ENCODE data around the gene SSPN.

Gene SSPN, protein sequence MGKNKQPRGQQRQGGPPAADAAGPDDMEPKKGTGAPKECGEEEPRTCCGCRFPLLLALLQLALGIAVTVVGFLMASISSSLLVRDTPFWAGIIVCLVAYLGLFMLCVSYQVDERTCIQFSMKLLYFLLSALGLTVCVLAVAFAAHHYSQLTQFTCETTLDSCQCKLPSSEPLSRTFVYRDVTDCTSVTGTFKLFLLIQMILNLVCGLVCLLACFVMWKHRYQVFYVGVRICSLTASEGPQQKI

GRCh38 chr12:26195250-26195640, at the start of gene SSPN:
SSPN (plus strand) TSS chr12:26195573; CDS start chr12:26195673, 100 bp downstream.
- H3K27me3 ChIP-seq (ENCODE audit: control insufficient read depth in 1 of 2, insufficient read depth in 2 of 2, low read length in 2 of 2) = no peaks in the 10 kb centered on the region
- no peaks in the 10 kb centered on the region for H3K36me3 ChIP-seq (ENCODE audit: control insufficient read depth in 1 of 2, insufficient read depth in 2 of 2, low read length in 2 of 2)
- H3K27ac ChIP-seq (ENCODE audit: low read depth, low read length) = peak within 1 kb of the TSS; percentile 68
- peak within 1 kb of the TSS; percentile 71 to 90 for H3K4me3 ChIP-seq (ENCODE audit: low read depth in 1 of 2, low read length in 2 of 2)
- peak within 1 kb of the TSS; percentile 47 to 67 for H3K9ac ChIP-seq (ENCODE audit: low read depth in 1 of 2, low read length in 2 of 2)
- H3K4me1 ChIP-seq (ENCODE audit: control insufficient read depth in 1 of 2, insufficient read depth in 2 of 2, low read length in 2 of 2) = peaks cover 4 to 14% of the 10 kb centered on the region in 2 donors
- H3K9me3 ChIP-seq (ENCODE audit: control insufficient read depth in 1 of 2, low read length in 2 of 2) = no peaks in the 10 kb centered on the region

DNA sequence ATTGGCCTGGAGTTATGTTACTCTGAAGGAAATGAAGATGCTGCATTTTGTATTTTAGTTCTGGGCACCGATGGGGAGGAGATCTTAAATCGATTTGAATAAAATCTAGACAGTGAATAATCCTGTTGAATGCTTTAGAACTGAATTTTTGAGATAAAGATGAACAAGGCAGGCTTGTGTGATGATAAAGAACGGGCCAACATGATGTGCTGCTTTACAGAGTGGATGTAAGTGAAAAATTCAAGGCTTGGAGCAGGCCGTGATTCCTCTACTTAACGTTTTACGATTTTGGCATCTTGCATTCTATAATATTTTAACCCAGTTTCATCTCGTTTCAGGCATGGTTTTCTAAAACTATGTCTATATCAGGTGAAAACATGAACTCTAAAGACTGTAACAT, 47.1 kb upstream of the SSPN start:
- Histone ChIP-seq H3K27me3 (ENCODE audit: control insufficient read depth in 1 of 2, insufficient read depth in 2 of 2, low read length in 2 of 2) (no peaks in the 10 kb centered on the region), H3K4me3 (ENCODE audit: low read depth in 1 of 2, low read length in 2 of 2) (no peak overlapping the region), H3K9me3 (ENCODE audit: control insufficient read depth in 1 of 2, low read length in 2 of 2) (no peaks in the 10 kb centered on the region), H3K27ac (ENCODE audit: low read depth, low read length) (no peak overlapping the region), H3K9ac (ENCODE audit: low read depth in 1 of 2, low read length in 2 of 2) (no peak overlapping the region), H3K4me1 (ENCODE audit: control insufficient read depth in 1 of 2, insufficient read depth in 2 of 2, low read length in 2 of 2) (peaks cover 7% of the 10 kb centered on the region in 2 donors), H3K36me3 (ENCODE audit: control insufficient read depth in 1 of 2, insufficient read depth in 2 of 2, low read length in 2 of 2) (no peaks in the 10 kb centered on the region)

DNA sequence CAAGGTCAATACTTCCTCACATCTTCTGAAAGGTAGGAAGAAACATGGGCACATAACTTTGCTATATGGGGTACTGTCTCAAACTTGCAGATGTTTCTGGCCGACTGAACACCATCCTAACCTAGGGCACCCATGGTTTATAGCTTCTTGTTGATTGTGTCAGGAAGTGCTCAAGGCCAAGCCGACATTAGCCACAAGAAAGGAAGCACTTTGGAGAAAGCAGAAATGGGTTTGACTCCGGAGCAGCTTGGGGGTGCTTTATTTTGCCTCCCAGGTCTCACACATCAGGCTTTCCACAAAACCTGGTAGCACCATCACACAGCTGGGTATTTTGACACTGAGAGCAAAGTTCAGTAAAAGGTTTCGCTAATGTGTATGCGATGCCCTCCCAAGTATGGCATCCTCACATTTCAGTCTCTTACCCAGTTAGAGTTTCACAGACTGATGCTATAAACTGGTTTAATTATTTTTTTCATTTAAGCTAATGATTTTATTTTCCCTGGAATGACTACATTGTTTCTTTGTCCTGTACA, 45.3 kb upstream of the SSPN start:
- no peak overlapping the region for H3K27ac ChIP-seq (ENCODE audit: low read depth, low read length)

DNA sequence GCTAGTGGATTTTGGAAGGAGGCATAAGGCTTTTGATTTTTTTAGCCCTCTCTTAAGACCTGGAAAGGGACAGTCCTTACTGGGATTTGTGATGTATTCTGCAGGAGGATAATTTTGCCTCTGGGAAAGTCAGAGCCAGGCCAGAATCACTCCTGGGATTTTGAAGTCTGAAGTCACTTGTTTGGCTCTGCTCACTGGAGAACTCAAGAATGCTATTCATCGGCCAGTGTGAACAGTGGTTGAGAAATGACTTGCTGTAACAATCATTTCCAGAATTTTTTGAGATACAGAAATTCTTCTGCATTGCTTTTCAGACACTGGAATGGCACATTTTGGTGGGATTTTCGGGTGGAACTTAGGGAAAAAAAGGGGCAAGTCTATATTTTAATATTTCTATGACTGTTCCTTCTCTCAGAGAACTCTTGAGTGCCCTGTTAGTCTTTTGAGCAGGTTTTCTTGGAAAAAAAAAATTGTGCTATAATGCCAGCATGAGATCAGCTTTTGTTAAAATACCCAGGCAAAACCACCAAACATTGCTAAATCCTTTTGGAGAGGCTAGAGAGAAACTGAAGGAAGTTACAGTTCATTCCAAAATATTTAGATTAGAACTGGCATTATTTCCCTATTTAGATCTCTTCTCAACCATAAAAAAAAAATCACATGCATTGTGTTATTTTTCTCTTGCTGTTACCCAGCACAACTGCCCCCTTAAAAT, 44.5 kb upstream of the SSPN start:
- H3K4me1 ChIP-seq (ENCODE audit: control insufficient read depth in 1 of 2, insufficient read depth in 2 of 2, low read length in 2 of 2) = peaks cover 16 to 20% of the 10 kb centered on the region in 2 donors
- H3K36me3 ChIP-seq (ENCODE audit: control insufficient read depth in 1 of 2, insufficient read depth in 2 of 2, low read length in 2 of 2) = no peaks in the 10 kb centered on the region
- H3K9ac ChIP-seq (ENCODE audit: low read depth in 1 of 2, low read length in 2 of 2) = no peak overlapping the region
- H3K4me3 ChIP-seq (ENCODE audit: low read depth in 1 of 2, low read length in 2 of 2) = no peak overlapping the region
- H3K27ac ChIP-seq (ENCODE audit: low read depth, low read length) = no peak overlapping the region
- no peaks in the 10 kb centered on the region for H3K27me3 ChIP-seq (ENCODE audit: control insufficient read depth in 1 of 2, insufficient read depth in 2 of 2, low read length in 2 of 2)
- no peaks in the 10 kb centered on the region for H3K9me3 ChIP-seq (ENCODE audit: control insufficient read depth in 1 of 2, low read length in 2 of 2)

More for the DNA sequence above, 45.3 kb upstream of the SSPN start:
- H3K27me3 ChIP-seq (ENCODE audit: control insufficient read depth in 1 of 2, insufficient read depth in 2 of 2, low read length in 2 of 2) = no peaks in the 10 kb centered on the region
- H3K4me3 ChIP-seq (ENCODE audit: low read depth in 1 of 2, low read length in 2 of 2) = no peak overlapping the region
- peaks cover 12 to 17% of the 10 kb centered on the region in 2 donors for H3K4me1 ChIP-seq (ENCODE audit: control insufficient read depth in 1 of 2, insufficient read depth in 2 of 2, low read length in 2 of 2)
- H3K36me3 ChIP-seq (ENCODE audit: control insufficient read depth in 1 of 2, insufficient read depth in 2 of 2, low read length in 2 of 2) = no peaks in the 10 kb centered on the region
- H3K9ac ChIP-seq (ENCODE audit: low read depth in 1 of 2, low read length in 2 of 2) = no peak overlapping the region
- no peaks in the 10 kb centered on the region for H3K9me3 ChIP-seq (ENCODE audit: control insufficient read depth in 1 of 2, low read length in 2 of 2)

DNA sequence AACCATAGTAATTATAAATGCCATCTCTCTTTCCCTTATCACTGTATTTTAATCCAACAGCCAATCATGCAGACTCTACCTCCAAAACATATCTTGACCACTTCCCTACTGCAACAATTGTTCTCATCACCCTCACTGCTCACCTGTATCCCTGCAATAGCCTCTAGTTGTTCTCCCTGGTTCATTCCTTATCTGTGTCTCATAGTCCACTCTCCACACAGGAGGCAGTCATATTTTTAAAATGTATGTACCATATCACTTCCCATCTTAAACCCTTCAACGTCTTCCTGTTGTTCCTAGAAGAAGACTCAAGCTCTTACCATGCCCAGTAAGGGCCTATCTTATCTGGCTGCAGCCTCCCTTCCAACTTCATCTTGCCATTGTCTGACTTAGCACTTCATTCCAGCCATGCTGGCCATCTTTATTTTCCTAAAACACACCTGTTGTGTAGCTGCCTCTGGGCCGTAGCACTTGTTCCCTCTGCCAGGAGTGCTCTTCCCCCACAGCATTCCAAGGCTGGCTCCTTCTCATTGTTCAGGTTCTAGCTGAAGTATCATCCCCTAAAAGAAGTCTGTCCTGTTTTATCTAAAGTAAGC, 42.8 kb upstream of the SSPN start:
- H3K36me3 ChIP-seq (ENCODE audit: control insufficient read depth in 1 of 2, insufficient read depth in 2 of 2, low read length in 2 of 2) = no peaks in the 10 kb centered on the region
- no peaks in the 10 kb centered on the region for H3K27me3 ChIP-seq (ENCODE audit: control insufficient read depth in 1 of 2, insufficient read depth in 2 of 2, low read length in 2 of 2)
- H3K9me3 ChIP-seq (ENCODE audit: control insufficient read depth in 1 of 2, low read length in 2 of 2) = no peaks in the 10 kb centered on the region
- H3K9ac ChIP-seq (ENCODE audit: low read depth in 1 of 2, low read length in 2 of 2) = no peak overlapping the region
- no peak overlapping the region for H3K4me3 ChIP-seq (ENCODE audit: low read depth in 1 of 2, low read length in 2 of 2)
- H3K27ac ChIP-seq (ENCODE audit: low read depth, low read length) = no peak overlapping the region
- H3K4me1 ChIP-seq (ENCODE audit: control insufficient read depth in 1 of 2, insufficient read depth in 2 of 2, low read length in 2 of 2) = peaks cover 24 to 36% of the 10 kb centered on the region in 2 donors

DNA sequence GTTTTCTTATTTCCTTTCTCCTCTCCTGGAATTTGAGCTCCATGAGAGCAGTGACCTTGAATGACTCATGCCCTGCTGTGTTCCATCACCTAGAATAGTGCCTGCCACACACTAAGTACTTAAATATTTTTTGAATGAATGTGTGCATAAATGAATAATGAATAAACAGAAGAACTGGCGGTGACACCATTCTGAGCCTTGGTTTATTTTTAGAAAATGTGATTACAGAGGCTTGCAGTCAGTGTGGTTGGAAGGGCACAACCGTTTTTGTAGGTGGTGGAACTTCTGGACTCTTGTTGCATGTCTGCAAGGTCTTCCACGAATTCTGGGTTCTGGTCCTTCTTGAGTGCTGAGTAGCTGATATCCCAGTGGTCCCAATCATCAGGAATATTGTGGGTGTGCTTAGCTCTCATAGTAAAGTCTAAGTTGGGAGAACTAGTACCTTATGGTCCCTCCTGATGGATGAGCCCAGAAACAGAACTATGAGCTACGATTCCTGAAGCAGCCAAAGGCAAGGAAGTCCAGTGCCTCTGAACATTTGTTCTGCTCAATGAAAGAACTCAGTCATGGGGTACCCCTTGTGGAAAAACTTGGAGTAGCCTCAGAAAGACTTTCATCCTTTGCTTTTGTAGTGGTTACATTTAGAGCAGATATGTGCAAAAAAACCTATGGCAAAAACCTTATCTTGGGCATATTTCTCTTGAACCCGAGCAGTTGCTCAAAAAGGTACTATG, 41.8 kb upstream of the SSPN start:
- Histone ChIP-seq H3K4me3 (ENCODE audit: low read depth in 1 of 2, low read length in 2 of 2) (no peak overlapping the region), H3K4me1 (ENCODE audit: control insufficient read depth in 1 of 2, insufficient read depth in 2 of 2, low read length in 2 of 2) (peaks cover 24 to 38% of the 10 kb centered on the region in 2 donors), H3K9ac (ENCODE audit: low read depth in 1 of 2, low read length in 2 of 2) (no peak overlapping the region), H3K27ac (ENCODE audit: low read depth, low read length) (no peak overlapping the region), H3K9me3 (ENCODE audit: control insufficient read depth in 1 of 2, low read length in 2 of 2) (no peaks in the 10 kb centered on the region), H3K27me3 (ENCODE audit: control insufficient read depth in 1 of 2, insufficient read depth in 2 of 2, low read length in 2 of 2) (no peaks in the 10 kb centered on the region), H3K36me3 (ENCODE audit: control insufficient read depth in 1 of 2, insufficient read depth in 2 of 2, low read length in 2 of 2) (no peaks in the 10 kb centered on the region)

- peak overlapping the region in 1 of 2 donors; percentile 6 for H3K9ac ChIP-seq (ENCODE audit: low read depth in 1 of 2, low read length in 2 of 2)
- peaks cover 24 to 38% of the 10 kb centered on the region in 2 donors for H3K4me1 ChIP-seq (ENCODE audit: control insufficient read depth in 1 of 2, insufficient read depth in 2 of 2, low read length in 2 of 2)
- no peaks in the 10 kb centered on the region for H3K27me3 ChIP-seq (ENCODE audit: control insufficient read depth in 1 of 2, insufficient read depth in 2 of 2, low read length in 2 of 2)
- H3K4me3 ChIP-seq (ENCODE audit: low read depth in 1 of 2, low read length in 2 of 2) = no peak overlapping the region
- H3K36me3 ChIP-seq (ENCODE audit: control insufficient read depth in 1 of 2, insufficient read depth in 2 of 2, low read length in 2 of 2) = no peaks in the 10 kb centered on the region
- H3K9me3 ChIP-seq (ENCODE audit: control insufficient read depth in 1 of 2, low read length in 2 of 2) = no peaks in the 10 kb centered on the region
- no peak overlapping the region for H3K27ac ChIP-seq (ENCODE audit: low read depth, low read length)
These were observed 39.0 kb upstream of the SSPN start for GRCh38 chr12:26156201-26156871.

DNA sequence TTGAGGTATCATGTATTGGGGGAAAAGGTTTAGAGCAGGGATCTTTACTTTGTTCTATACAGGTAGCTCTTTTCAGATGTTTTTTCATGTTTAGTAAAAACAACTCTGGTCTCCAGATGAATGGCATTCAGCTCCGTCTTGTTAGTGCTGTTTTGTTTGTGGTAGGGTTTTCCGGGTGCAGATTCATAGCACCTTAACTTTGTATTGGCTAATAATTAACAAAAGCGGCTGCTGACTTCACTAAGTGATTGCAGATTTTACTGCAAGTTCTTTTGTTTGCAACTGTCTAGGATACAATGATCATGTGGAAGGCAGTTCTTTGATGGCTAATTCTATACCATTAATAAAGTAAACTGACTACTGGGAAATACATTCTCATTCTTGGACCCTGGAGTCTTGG, 38.4 kb upstream of the SSPN start:
- no peaks in the 10 kb centered on the region for H3K36me3 ChIP-seq (ENCODE audit: control insufficient read depth in 1 of 2, insufficient read depth in 2 of 2, low read length in 2 of 2)
- H3K4me3 ChIP-seq (ENCODE audit: low read depth in 1 of 2, low read length in 2 of 2) = no peak overlapping the region
- H3K9ac ChIP-seq (ENCODE audit: low read depth in 1 of 2, low read length in 2 of 2) = peak overlapping the region in 1 of 2 donors; percentile 6
- no peaks in the 10 kb centered on the region for H3K27me3 ChIP-seq (ENCODE audit: control insufficient read depth in 1 of 2, insufficient read depth in 2 of 2, low read length in 2 of 2)
- H3K4me1 ChIP-seq (ENCODE audit: control insufficient read depth in 1 of 2, insufficient read depth in 2 of 2, low read length in 2 of 2) = peaks cover 24 to 38% of the 10 kb centered on the region in 2 donors
- no peak overlapping the region for H3K27ac ChIP-seq (ENCODE audit: low read depth, low read length)
- no peaks in the 10 kb centered on the region for H3K9me3 ChIP-seq (ENCODE audit: control insufficient read depth in 1 of 2, low read length in 2 of 2)

DNA sequence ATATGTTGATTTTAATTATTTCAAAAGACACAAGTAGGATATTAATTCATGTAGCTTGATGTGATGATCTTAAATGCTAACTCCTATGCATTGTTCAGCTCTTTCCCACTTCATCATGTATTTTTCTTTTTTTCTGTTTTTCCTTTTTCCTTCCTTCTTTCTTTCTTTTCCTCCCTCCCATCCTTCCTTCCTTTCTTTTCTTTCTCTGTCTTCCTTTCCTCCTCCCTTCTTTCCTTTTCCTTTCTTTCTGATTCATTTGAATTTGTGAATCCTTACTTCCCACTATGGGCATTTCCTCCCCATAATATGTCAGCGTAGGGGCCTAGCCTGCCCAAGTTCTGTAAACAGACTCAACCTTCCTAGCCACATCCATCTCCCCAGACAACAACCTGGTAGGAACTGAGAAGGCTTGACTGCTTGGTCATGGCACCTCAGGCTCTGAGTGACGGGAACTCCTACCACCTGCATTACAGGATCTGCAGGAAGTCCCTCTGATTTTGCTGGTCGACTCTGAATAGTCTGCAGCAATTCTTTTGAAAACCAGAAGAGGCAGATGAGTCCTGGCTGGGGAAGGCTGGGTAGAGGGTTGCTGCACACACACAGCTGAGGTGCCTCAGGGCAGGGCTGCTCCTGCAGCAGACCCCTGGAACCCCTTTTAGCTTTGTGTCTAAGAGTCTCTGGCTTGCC, 37.2 kb upstream of the SSPN start:
- Histone ChIP-seq H3K36me3 (ENCODE audit: control insufficient read depth in 1 of 2, insufficient read depth in 2 of 2, low read length in 2 of 2) (no peaks in the 10 kb centered on the region), H3K9me3 (ENCODE audit: control insufficient read depth in 1 of 2, low read length in 2 of 2) (no peaks in the 10 kb centered on the region), H3K27ac (ENCODE audit: low read depth, low read length) (no peak overlapping the region), H3K27me3 (ENCODE audit: control insufficient read depth in 1 of 2, insufficient read depth in 2 of 2, low read length in 2 of 2) (no peaks in the 10 kb centered on the region), H3K9ac (ENCODE audit: low read depth in 1 of 2, low read length in 2 of 2) (no peak overlapping the region), H3K4me1 (ENCODE audit: control insufficient read depth in 1 of 2, insufficient read depth in 2 of 2, low read length in 2 of 2) (peaks cover 17 to 32% of the 10 kb centered on the region in 2 donors), H3K4me3 (ENCODE audit: low read depth in 1 of 2, low read length in 2 of 2) (no peak overlapping the region)

Measured in duodenal mucosa (tissue), 2 donors.